IMR-90 (cell line): Measurements from ENCODE around the gene PSMA6. TPM values are rescaled to one million over a fixed set of nuclear protein-coding genes. Genes with fewer than 3 reads are reported as not detected.
"Not testable (repeated sequence)": the region's sequence is repeated elsewhere in the genome, so short reads cannot be mapped to it uniquely, and the experiment has no call there.

ENCODE experiments used
- ATAC-seq: fragments of 200-7000 bp; cut with Tn5 transposase; 2 replicates; pipeline ENCODE4 v1.9.1; 2020; ENCODE audit warnings: low read depth, mild to moderate bottlenecking, moderate library complexity
- BruUV-seq: library from RNA; stranded (reverse); fragments of 400-500 nt; replicated peaks from 2 replicates; lab custom pipeline; 2021; lab: Mats Ljungman, UMichigan
- CTCF ChIA-PET: fragments of 300-600 bp; formaldehyde crosslinking; extraction: SDS; loops from one replicate; lab custom pipeline; 2021; ENCODE audit warnings: antibody characterized with exemption; lab: Yijun Ruan, JAX
- POLR2A ChIA-PET: fragments of 300-600 bp; sonication (Branson Sonifier 250); formaldehyde crosslinking; loops from one replicate; lab custom pipeline; 2022; ENCODE audit warnings: antibody characterized with exemption; ENCODE audit not compliant: unreplicated experiment; lab: Charles Lee
- DNase-seq: peaks from one replicate; pipeline ENCODE4 v3.0.0; 2013
- H2AFZ ChIP-seq: replicated peaks from 2 replicates; pipeline ENCODE3; 2013; ENCODE audit warnings: low read length, mild to moderate bottlenecking; ENCODE audit not compliant: poor library complexity
- H2AK5ac ChIP-seq: 2 replicates; pipeline ENCODE4 v1.6.1; 2013; ENCODE audit warnings: low read depth, low read length, inconsistent platforms
- H2AK9ac ChIP-seq: replicated peaks from 2 replicates; pipeline ENCODE3; 2013; ENCODE audit warnings: mild to moderate bottlenecking, low read depth, low read length, moderate library complexity; ENCODE audit not compliant: poor library complexity
- H2BK120ac ChIP-seq: 2 replicates; pipeline ENCODE4 v1.6.1; 2013; ENCODE audit warnings: low read depth, low read length, inconsistent platforms
- H2BK15ac ChIP-seq: 3 replicates; pipeline ENCODE4 v1.6.1; 2013; ENCODE audit warnings: low read depth, low read length, inconsistent platforms
- H2BK20ac ChIP-seq: 2 replicates; pipeline ENCODE4 v1.6.1; 2013; ENCODE audit warnings: low read depth, mild to moderate bottlenecking, inconsistent platforms, low read length, moderate library complexity
- H2BK5ac ChIP-seq: 2 replicates; pipeline ENCODE4 v1.6.1; 2013; ENCODE audit warnings: mild to moderate bottlenecking, low read depth, low read length, inconsistent platforms; ENCODE audit not compliant: poor library complexity, severe bottlenecking
- H3K14ac ChIP-seq: replicated peaks from 2 replicates; pipeline ENCODE4 v1.6.1; 2013; ENCODE audit warnings: low read depth, low read length, inconsistent platforms
- H3K18ac ChIP-seq: 2 replicates; pipeline ENCODE4 v1.6.1; 2013; ENCODE audit warnings: low read depth, low read length, control low read depth
- H3K23ac ChIP-seq: 2 replicates; pipeline ENCODE4 v1.6.1; 2013; ENCODE audit warnings: low read depth, low read length, inconsistent platforms
- H3K27ac ChIP-seq: 2 replicates; pipeline ENCODE4 v1.5.1; 2013; ENCODE audit warnings: mild to moderate bottlenecking, control low read depth, low read length; ENCODE audit not compliant: insufficient read depth
- H3K27me3 ChIP-seq: 2 replicates; pipeline ENCODE4 v1.6.1; 2013; ENCODE audit warnings: low read length; ENCODE audit not compliant: control insufficient read depth, insufficient read depth
- H3K36me3 ChIP-seq: 2 replicates; pipeline ENCODE4 v1.6.1; 2013; ENCODE audit warnings: low read length, mixed read lengths; ENCODE audit not compliant: control insufficient read depth, insufficient read depth
- H3K4ac ChIP-seq: 2 replicates; pipeline ENCODE4 v1.6.1; 2013; ENCODE audit warnings: low read depth, low read length, inconsistent platforms
- H3K4me1 ChIP-seq: 2 replicates; pipeline ENCODE4 v1.6.1; 2013; ENCODE audit warnings: low read length, mixed read lengths; ENCODE audit not compliant: control insufficient read depth, insufficient read depth
- H3K4me2 ChIP-seq: 2 replicates; pipeline ENCODE4 v1.6.1; 2013; ENCODE audit warnings: low read depth, mild to moderate bottlenecking, control low read depth, low read length, moderate library complexity
- H3K4me3 ChIP-seq: 2 replicates; pipeline ENCODE4 v1.5.1; 2013; ENCODE audit warnings: low read depth, mild to moderate bottlenecking, control low read depth, low read length, moderate library complexity; ENCODE audit not compliant: insufficient read depth
- H3K56ac ChIP-seq: 2 replicates; pipeline ENCODE4 v1.6.1; 2013; ENCODE audit warnings: low read length, inconsistent platforms; ENCODE audit not compliant: insufficient read depth; ENCODE audit errors: extremely low read depth
- H3K79me1 ChIP-seq, 2 experiments: 2 replicates each; pipeline ENCODE4 v1.6.1; 2013; ENCODE audit warnings: low read length in 2 of 2, inconsistent platforms in 1 of 2, low read depth in 1 of 2
- H3K9ac ChIP-seq: 2 replicates; pipeline ENCODE4 v1.6.1; 2013; ENCODE audit warnings: low read depth, low read length, control low read depth
- H3K9me1 ChIP-seq: 2 replicates; pipeline ENCODE4 v1.6.1; 2013; ENCODE audit warnings: low read length, inconsistent platforms; ENCODE audit not compliant: insufficient read depth
- H3K9me3 ChIP-seq: 2 replicates; pipeline ENCODE4 v1.6.1; 2013; ENCODE audit warnings: low read length; ENCODE audit not compliant: control insufficient read depth, insufficient read depth
- H4K20me1 ChIP-seq: 2 replicates; pipeline ENCODE4 v1.6.1; 2013; ENCODE audit warnings: low read length, inconsistent platforms; ENCODE audit not compliant: insufficient read depth
- H4K5ac ChIP-seq: 2 replicates; pipeline ENCODE4 v1.6.1; 2013; ENCODE audit warnings: mild to moderate bottlenecking, low read depth, low read length, control low read depth
- H4K8ac ChIP-seq, 2 experiments: 2 replicates each; pipeline ENCODE4 v1.6.1; 2013; ENCODE audit warnings: low read depth in 2 of 2, low read length in 2 of 2, control low read depth in 1 of 2, inconsistent platforms in 1 of 2
- H4K91ac ChIP-seq: 2 replicates; pipeline ENCODE4 v1.6.1; 2013; ENCODE audit warnings: low read depth, low read length, inconsistent platforms; ENCODE audit not compliant: insufficient read depth
- BHLHE40 ChIP-seq: fragments of 150-350 bp; IDR thresholded peaks from 2 replicates; pipeline ENCODE4 v1.6.1; 2016; ENCODE audit warnings: mild to moderate bottlenecking, low read depth, low read length
- CEBPB ChIP-seq: IDR thresholded peaks from 2 replicates; pipeline ENCODE4 v1.6.1; 2012; ENCODE audit warnings: low read depth, low read length, improper control_type of control experiment
- MAFK ChIP-seq: IDR thresholded peaks from 2 replicates; pipeline ENCODE4 v1.6.1; 2012; ENCODE audit warnings: low read depth, low read length, improper control_type of control experiment
- MXI1 ChIP-seq: IDR thresholded peaks from 2 replicates; pipeline ENCODE4 v1.6.1; 2012; ENCODE audit warnings: low read depth, mild to moderate bottlenecking, low read length, moderate library complexity, borderline replicate concordance
- RCOR1 ChIP-seq: IDR thresholded peaks from 2 replicates; pipeline ENCODE4 v1.6.1; 2012; ENCODE audit warnings: mild to moderate bottlenecking, low read length, improper control_type of control experiment; ENCODE audit not compliant: insufficient replicate concordance
- WGBS, 2 experiments: methylation state at CpG; one replicate each; pipeline versions ENCODE4 v1.1.5 to v1.1.7; 2013; ENCODE audit warnings: missing lambda C conversion rate in 2 of 2; ENCODE audit not compliant: insufficient read length in 1 of 2; ENCODE audit errors: extremely low coverage in 2 of 2; 5-methylcytosine and 5-hydroxymethylcytosine counted together
- dilution Hi-C: fragments of 300-500 bp; cut with HindIII; formaldehyde crosslinking; loops from one replicate; pipeline ENCODE4 v1.14.3; 2018; ENCODE audit warnings: low sequenced_read_pairs; ENCODE audit not compliant: unreplicated experiment
- in situ Hi-C: fragments of 300-500 bp; cut with MboI; formaldehyde crosslinking; loops from 3 replicates; pipeline ENCODE4 v1.14.3; 2019; ENCODE audit warnings: low sequenced_read_pairs, inconsistent platforms, mixed read lengths
- intact Hi-C: fragments of 100-400 bp; cut with micrococcal nuclease; formaldehyde crosslinking; loops from 2 replicates; pipeline ENCODE4 v1.10.0; 2022
- polyA plus RNA-seq, 3 experiments: library from polyadenylated mRNA; depleted of rRNA; stranded (reverse); fragments of >200 nt; gene quantifications; 2 replicates each; pipeline ENCODE4 v1.2.3, GENCODE V29; 2012; ENCODE audit warnings: low replicate concordance in 1 of 3
- total RNA-seq: library from RNA; depleted of rRNA; stranded (reverse); fragments of >200 nt; gene quantifications from 2 replicates; pipeline ENCODE4 v1.2.3, GENCODE V29; 2012
- TF ChIP-seq, protein P1 (sequence below): conservative IDR thresholded peaks from 2 replicates; pipeline ENCODE4 v1.5.1; 2012; ENCODE audit warnings: mild to moderate bottlenecking, low read depth, low read length, improper control_type of control experiment

The PSMA6 gene
- total and polyA plus RNA-seq, 2 of the 4 experiments (the other 2 are of a cell fraction): 184 to 530 TPM

DNA sequence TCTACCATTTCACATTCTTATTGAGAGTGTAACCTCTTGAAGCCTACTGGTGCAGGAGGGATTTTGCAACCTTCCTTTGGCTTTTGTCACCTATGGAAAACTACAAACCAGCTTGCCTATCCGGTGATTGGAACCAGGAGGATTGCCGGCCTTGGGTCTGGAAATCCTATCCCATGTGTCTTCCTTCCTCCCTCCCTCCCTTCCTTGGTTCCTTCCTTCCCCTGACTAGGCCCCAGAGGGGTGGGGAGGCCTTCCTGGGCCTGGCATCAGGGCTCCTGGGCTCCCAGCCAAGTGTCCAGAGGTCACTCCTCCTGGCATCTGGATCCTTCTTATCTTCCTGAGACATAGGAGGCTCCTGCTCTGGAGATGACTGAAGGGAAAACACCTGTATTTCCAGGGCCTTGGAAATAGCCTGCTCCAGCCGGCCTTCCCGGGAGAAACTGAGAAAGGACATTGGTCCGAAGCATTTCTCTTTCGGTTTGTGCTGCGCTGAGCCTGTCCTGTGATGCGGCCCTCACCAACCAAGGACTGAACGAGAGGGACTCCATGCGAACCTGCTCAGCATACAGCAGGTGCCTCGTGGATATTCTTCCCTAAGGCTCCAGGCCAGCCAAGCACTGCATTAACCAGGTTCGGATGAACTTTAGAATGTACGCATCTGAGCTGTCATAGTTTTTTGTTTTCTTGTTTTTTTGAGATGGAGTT lies 43.4 kb downstream of the PSMA6 start (continued):
- TF ChIP-seq, protein P1, sequence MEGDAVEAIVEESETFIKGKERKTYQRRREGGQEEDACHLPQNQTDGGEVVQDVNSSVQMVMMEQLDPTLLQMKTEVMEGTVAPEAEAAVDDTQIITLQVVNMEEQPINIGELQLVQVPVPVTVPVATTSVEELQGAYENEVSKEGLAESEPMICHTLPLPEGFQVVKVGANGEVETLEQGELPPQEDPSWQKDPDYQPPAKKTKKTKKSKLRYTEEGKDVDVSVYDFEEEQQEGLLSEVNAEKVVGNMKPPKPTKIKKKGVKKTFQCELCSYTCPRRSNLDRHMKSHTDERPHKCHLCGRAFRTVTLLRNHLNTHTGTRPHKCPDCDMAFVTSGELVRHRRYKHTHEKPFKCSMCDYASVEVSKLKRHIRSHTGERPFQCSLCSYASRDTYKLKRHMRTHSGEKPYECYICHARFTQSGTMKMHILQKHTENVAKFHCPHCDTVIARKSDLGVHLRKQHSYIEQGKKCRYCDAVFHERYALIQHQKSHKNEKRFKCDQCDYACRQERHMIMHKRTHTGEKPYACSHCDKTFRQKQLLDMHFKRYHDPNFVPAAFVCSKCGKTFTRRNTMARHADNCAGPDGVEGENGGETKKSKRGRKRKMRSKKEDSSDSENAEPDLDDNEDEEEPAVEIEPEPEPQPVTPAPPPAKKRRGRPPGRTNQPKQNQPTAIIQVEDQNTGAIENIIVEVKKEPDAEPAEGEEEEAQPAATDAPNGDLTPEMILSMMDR: no peak
- no peak for TF ChIP-seq MXI1
- no peak for TF ChIP-seq CEBPB
- no peak for TF ChIP-seq BHLHE40
- no peak for TF ChIP-seq RCOR1
- TF ChIP-seq MAFK: no peak

GRCh38 chr14:35336171-35336493 lies 44.0 kb downstream of the PSMA6 start:
- dilution Hi-C loops: not testable (repeated sequence)

More at GRCh38 chr14:35336171-35336493, 44.0 kb downstream of the PSMA6 start:
- H3K9ac ChIP-seq, H4K20me1 ChIP-seq, H3K27me3 ChIP-seq, H3K9me3 ChIP-seq, DNase-seq, POLR2A ChIA-PET, H3K23ac ChIP-seq, H2AK5ac ChIP-seq, H3K79me1 ChIP-seq, H3K4me3 ChIP-seq, H3K56ac ChIP-seq, in situ Hi-C loops, BruUV-seq, H3K36me3 ChIP-seq, H2AK9ac ChIP-seq, CTCF ChIA-PET, ATAC-seq: not testable (repeated sequence)
- H2BK5ac ChIP-seq: peak overlapping the region; percentile 80
- peak overlapping the region; percentile 84 for H2AFZ ChIP-seq
- peak overlapping the region; percentile 65 for H4K5ac ChIP-seq
- peaks cover 33% of the 10 kb centered on the region for H3K4me1 ChIP-seq
- H3K27ac ChIP-seq: peak overlapping the region; percentile 83
- H3K4ac ChIP-seq: peak overlapping the region; percentile 88
- peak overlapping the region; percentile 45 for H3K4me2 ChIP-seq
- intact Hi-C loops: loop anchor here (1.0 kb wide), 1 partner anchor 68 kb away; the partner anchor contains the start of gene NFKBIA
- peak overlapping the region; percentile 90 for H2BK120ac ChIP-seq
- H4K91ac ChIP-seq: peak overlapping the region; percentile 85; the same call in 1 of the 2 replicates
- H2BK15ac ChIP-seq: peak overlapping the region; percentile 0; the same call in 1 of the 3 replicates
- peak overlapping the region; percentile 47 for H3K14ac ChIP-seq
- peak overlapping the region; percentile 57; the same call in 1 of the 2 replicates for H2BK20ac ChIP-seq
- H3K18ac ChIP-seq: peak overlapping the region; percentile 45
- H4K8ac ChIP-seq: peak overlapping the region; percentile 85 to 94; a peak in 3 of 4 replicates
- H3K9me1 ChIP-seq: peaks cover 22% of the 10 kb centered on the region
- WGBS, 2 experiments: no CpG with 5 or more reads among the region's 3 CpGs
